ENCODE results near the gene RBKS. TPM values are rescaled to one million over a fixed set of nuclear protein-coding genes. Genes with fewer than 3 reads are reported as not detected.

The RBKS gene
- total RNA-seq, 2 donors from 2014 or later: 5.5 to 8.9 TPM

DNA sequence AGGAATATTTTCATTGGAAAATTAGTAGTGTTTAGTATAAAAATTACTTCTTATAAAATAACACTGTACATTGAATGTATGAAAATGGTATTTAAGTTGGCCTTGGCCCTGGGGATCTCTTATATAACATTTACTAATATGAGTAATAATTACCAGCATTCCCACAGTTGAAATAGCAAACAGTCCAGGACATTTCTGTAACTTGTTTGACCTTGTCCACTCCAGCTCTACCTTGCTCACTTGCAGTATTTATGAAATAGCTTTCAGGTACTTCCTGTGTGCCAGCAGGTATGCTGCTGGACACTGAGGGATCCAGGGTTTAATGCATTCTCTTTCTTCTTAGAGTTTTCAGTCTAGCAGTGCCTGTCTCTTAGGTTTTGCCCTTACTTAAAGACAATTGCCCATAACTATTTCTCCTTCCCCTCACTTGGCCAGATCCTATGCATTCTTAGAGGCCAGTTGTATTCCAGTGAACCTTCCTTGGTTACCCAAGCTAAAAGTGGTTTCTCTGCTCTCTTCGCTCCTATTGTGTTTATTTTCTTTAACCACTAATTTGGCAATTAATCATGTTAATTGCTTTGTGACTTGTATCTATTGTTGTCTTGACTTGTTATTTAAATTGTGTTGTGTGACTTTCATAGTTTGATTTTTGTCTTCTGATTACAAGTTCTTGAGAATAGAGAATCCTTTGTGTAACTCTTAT is 26.3 kb upstream of the RBKS start:
- no peak overlapping the region for H3K9ac ChIP-seq (ENCODE audit: low read depth in 2 of 2, low read length in 2 of 2)
- intact Hi-C loops (cut with DNase I): no loop called here
- no peak overlapping the region for H3K27ac ChIP-seq
- H3K9me3 ChIP-seq: no peaks in the 10 kb centered on the region
- H3K4me1 ChIP-seq: peaks cover 4% of the 10 kb centered on the region
- no peaks in the 10 kb centered on the region for H3K36me3 ChIP-seq
- H3K27me3 ChIP-seq: no peaks in the 10 kb centered on the region
- no peak overlapping the region for H3K4me3 ChIP-seq
- TF ChIP-seq, protein P1, sequence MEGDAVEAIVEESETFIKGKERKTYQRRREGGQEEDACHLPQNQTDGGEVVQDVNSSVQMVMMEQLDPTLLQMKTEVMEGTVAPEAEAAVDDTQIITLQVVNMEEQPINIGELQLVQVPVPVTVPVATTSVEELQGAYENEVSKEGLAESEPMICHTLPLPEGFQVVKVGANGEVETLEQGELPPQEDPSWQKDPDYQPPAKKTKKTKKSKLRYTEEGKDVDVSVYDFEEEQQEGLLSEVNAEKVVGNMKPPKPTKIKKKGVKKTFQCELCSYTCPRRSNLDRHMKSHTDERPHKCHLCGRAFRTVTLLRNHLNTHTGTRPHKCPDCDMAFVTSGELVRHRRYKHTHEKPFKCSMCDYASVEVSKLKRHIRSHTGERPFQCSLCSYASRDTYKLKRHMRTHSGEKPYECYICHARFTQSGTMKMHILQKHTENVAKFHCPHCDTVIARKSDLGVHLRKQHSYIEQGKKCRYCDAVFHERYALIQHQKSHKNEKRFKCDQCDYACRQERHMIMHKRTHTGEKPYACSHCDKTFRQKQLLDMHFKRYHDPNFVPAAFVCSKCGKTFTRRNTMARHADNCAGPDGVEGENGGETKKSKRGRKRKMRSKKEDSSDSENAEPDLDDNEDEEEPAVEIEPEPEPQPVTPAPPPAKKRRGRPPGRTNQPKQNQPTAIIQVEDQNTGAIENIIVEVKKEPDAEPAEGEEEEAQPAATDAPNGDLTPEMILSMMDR (IDR thresholded peaks at IDR 0.05): no peak
- no peak for DNase-seq

DNA sequence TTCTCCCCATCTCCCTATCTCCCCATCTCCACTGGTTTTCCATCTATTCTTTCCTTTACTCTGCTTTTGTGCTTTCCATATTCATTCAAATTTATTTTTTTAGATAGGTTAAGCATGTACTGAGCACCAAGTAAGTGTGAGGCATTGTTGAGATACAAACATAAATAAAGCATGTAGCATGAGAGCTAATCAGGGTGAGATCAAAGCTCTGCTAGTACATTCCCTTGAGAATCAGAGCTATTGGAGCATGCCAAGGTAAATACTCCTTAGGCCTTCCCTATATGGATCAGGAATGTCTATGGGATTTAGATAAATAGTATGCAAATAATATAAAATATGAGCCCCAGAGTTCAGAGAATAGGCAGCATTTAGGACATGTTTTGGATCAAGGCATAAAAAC is 25.7 kb upstream of the RBKS start:
- no peaks in the 10 kb centered on the region for H3K36me3 ChIP-seq

DNA sequence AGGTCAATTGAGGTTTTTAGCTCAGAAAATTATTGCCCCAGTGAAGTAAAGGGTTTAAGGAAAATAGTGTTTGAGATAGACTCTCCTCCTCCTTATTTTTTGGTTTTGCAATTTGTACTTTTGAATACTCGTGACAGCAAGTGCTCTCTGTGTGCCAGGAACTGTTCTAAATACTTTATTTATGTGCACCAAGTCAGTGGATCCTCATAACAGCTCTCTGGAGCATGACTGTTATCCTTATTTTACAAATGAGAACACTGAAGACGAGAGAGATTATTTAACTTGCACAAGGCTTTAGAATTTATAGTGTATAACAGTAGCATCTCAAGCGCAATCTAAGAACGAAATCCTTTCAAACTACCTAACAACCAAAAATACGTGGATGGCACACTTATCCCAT is 25.0 kb upstream of the RBKS start:
- intact Hi-C loops (cut with DNase I): no loop called here
- DNase-seq: no peak
- no peak overlapping the region for H3K27ac ChIP-seq

More for the DNA sequence above, 25.7 kb upstream of the RBKS start:
- peaks cover 4% of the 10 kb centered on the region for H3K4me1 ChIP-seq
- H3K9me3 ChIP-seq: no peaks in the 10 kb centered on the region
- H3K27me3 ChIP-seq: no peaks in the 10 kb centered on the region
- intact Hi-C loops (cut with DNase I): no loop called here
- DNase-seq: no peak
- TF ChIP-seq, protein P1 (IDR thresholded peaks at IDR 0.05): no peak
- no peak overlapping the region for H3K9ac ChIP-seq (ENCODE audit: low read depth in 2 of 2, low read length in 2 of 2)
- H3K4me3 ChIP-seq: no peak overlapping the region
- H3K27ac ChIP-seq: no peak overlapping the region

DNA sequence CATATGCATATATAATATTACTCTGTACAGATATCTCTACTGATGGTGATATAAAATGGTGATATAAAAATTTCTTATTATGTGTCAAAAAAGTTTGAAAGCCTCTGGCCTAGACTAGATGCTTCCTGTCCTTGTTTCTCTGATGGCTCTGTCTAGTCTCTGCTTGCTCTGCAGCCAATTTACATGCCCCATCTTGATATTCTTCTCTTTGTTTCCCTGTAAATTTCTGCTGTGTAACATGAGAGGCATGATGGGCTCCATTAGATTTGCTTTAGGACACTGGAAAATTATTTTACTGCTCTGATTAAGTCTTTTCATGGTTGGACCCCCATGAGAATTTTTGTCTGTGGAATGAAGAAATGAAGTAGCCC is 24.6 kb upstream of the RBKS start:
- Histone ChIP-seq H3K27me3 (no peaks in the 10 kb centered on the region), H3K4me3 (no peak overlapping the region), H3K4me1 (no peaks in the 10 kb centered on the region), H3K36me3 (no peaks in the 10 kb centered on the region), H3K9ac (ENCODE audit: low read depth in 2 of 2, low read length in 2 of 2) (no peak overlapping the region), H3K27ac (no peak overlapping the region), H3K9me3 (no peaks in the 10 kb centered on the region)
- TF ChIP-seq, protein P1 (IDR thresholded peaks at IDR 0.05): no peak
- intact Hi-C loops (cut with DNase I): no loop called here
- no peak for DNase-seq

More for the DNA sequence above, 25.0 kb upstream of the RBKS start:
- Histone ChIP-seq H3K4me1 (peaks cover 2% of the 10 kb centered on the region), H3K9me3 (no peaks in the 10 kb centered on the region), H3K4me3 (no peak overlapping the region), H3K9ac (ENCODE audit: low read depth in 2 of 2, low read length in 2 of 2) (no peak overlapping the region), H3K36me3 (no peaks in the 10 kb centered on the region), H3K27me3 (no peaks in the 10 kb centered on the region)
- TF ChIP-seq, protein P1 (IDR thresholded peaks at IDR 0.05): no peak

DNA sequence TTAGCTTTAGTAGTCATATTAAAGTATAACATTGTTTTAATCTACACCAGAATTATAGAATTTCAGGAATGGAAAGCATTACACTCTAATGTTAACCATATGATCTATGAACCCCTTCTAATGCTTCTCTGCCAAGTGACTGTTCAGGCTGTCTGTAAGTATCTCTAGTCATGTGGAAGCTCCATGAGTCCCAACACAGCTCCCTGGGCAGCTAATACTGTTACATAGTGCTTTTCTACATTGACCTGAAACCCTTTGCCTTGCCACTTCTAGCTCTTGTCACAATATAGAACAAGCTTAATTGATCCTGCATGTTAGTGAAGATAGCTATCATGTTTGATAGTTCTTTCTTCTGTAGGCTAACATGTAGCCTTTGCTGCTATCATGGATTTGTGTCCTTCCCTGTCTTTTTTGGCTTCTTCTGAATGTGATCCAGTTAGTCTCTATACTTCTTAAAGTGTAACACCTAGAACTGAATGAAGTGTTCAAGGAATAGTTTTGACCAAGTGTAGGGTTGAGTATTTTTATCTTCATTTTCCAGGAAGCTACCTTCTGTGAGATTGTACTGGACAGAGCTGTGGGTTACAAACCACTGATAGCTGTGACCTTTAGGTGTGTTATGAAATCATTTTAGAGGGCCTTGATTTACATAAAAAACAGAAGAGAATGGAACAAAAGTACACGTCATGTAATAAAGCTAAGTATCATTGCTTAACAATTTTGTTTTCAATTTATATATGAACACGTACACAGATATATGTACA is 24.0 kb upstream of the RBKS start:
- Histone ChIP-seq H3K27me3 (no peaks in the 10 kb centered on the region), H3K4me3 (no peak overlapping the region), H3K4me1 (no peaks in the 10 kb centered on the region), H3K9me3 (no peaks in the 10 kb centered on the region), H3K36me3 (no peaks in the 10 kb centered on the region), H3K27ac (no peak overlapping the region), H3K9ac (ENCODE audit: low read depth in 2 of 2, low read length in 2 of 2) (no peak overlapping the region)
- DNase-seq: no peak
- TF ChIP-seq, protein P1 (IDR thresholded peaks at IDR 0.05): no peak
- intact Hi-C loops (cut with DNase I): no loop called here

Data from colonic mucosa (tissue), 4 donors.